Common myeloid progenitor, CD34-positive (primary cell): ENCODE measurements around the gene LPIN1.

ENCODE experiments used
- CTCF ChIA-PET: fragments of 350-600 bp; sonication (Branson Sonifier 250); formaldehyde crosslinking; loops from one replicate; lab custom pipeline; 2021; ENCODE audit warnings: antibody characterized with exemption; lab: Charles Lee
- POLR2A ChIA-PET: fragments of 350-600 bp; sonication (Branson Sonifier 250); formaldehyde crosslinking; loops from one replicate; lab custom pipeline; 2021; ENCODE audit warnings: antibody characterized with exemption; lab: Charles Lee
- DNase-seq, 3 donors: peaks; one replicate each; pipeline versions ENCODE4 v3.0.0 to v3.0.0-alpha.2; 2013
- H3K27ac ChIP-seq, 2 experiments: 1 replicate in 1 of 2; 2 replicates in 1 of 2; pipeline ENCODE4 v1.7.0; 2013; ENCODE audit warnings: inconsistent platforms in 2 of 2, low read length in 2 of 2, mild to moderate bottlenecking in 2 of 2, low read depth in 1 of 2, moderate library complexity in 1 of 2; ENCODE audit not compliant: severe bottlenecking in 2 of 2, insufficient read depth in 1 of 2, poor library complexity in 1 of 2
- H3K27me3 ChIP-seq, 5 experiments: replicated peaks in 2 of 5; 1 replicate in 3 of 5; 2 replicates in 2 of 5; pipeline versions ENCODE4 v1.6.1 to v1.7.0; 2013; ENCODE audit warnings: low read length in 4 of 5, mild to moderate bottlenecking in 2 of 5, moderate library complexity in 2 of 5, inconsistent platforms in 1 of 5; ENCODE audit not compliant: insufficient read depth in 5 of 5, control insufficient read depth in 4 of 5
- H3K36me3 ChIP-seq, 4 experiments: 1 replicate in 2 of 4; 2 replicates in 2 of 4; pipeline versions ENCODE4 v1.6.1 to v1.7.0; 2013; ENCODE audit warnings: low read length in 3 of 4, control low read depth in 1 of 4, mild to moderate bottlenecking in 1 of 4; ENCODE audit not compliant: control insufficient read depth in 4 of 4, insufficient read depth in 4 of 4
- H3K4me1 ChIP-seq, 4 experiments: 1 replicate in 3 of 4; 2 replicates in 1 of 4; pipeline versions ENCODE4 v1.6.1 to v1.7.1; 2013; ENCODE audit warnings: low read length in 3 of 4, mild to moderate bottlenecking in 3 of 4, control low read depth in 1 of 4, inconsistent platforms in 1 of 4, moderate library complexity in 1 of 4; ENCODE audit not compliant: control insufficient read depth in 4 of 4, insufficient read depth in 4 of 4; ENCODE audit errors: control extremely low read depth in 1 of 4
- H3K4me3 ChIP-seq, 7 experiments: 1 replicate in 4 of 7; 2 replicates in 3 of 7; pipeline versions ENCODE4 v1.5.1 to v1.7.0; 2013; ENCODE audit warnings: mild to moderate bottlenecking in 7 of 7, low read length in 6 of 7, moderate library complexity in 6 of 7, inconsistent platforms in 2 of 7, low read depth in 2 of 7, control low read depth in 1 of 7; ENCODE audit not compliant: insufficient read depth in 4 of 7, control insufficient read depth in 1 of 7; ENCODE audit errors: extremely low read depth in 1 of 7
- H3K9me3 ChIP-seq, 5 experiments: 1 replicate in 4 of 5; 2 replicates in 1 of 5; pipeline versions ENCODE4 v1.6.1 to v1.7.1; 2013; ENCODE audit warnings: low read length in 4 of 5, mild to moderate bottlenecking in 2 of 5, inconsistent platforms in 1 of 5, low read depth in 1 of 5, moderate library complexity in 1 of 5; ENCODE audit not compliant: control insufficient read depth in 4 of 5, insufficient read depth in 2 of 5; ENCODE audit errors: control extremely low read depth in 1 of 5
- WGBS: methylation state at CpG from one replicate; pipeline ENCODE4 v1.1.5; 2013; ENCODE audit not compliant: insufficient coverage; 5-methylcytosine and 5-hydroxymethylcytosine counted together

LPIN1 gene

DNA sequence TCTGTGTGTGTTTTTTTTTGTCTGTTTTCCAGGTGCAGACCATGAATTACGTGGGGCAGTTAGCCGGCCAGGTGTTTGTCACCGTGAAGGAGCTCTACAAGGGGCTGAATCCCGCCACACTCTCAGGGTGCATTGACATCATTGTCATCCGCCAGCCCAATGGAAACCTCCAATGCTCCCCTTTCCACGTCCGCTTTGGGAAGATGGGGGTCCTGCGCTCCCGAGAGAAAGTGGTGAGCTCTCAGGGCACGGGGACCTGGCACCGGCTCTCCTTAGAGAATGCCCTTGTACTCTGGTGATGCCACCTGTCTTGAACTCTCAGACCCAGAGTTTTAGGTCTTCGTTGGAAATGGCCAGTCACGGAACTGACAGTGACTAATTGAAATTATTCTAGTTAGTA is 19.1 kb downstream of the LPIN1 start:
- peaks cover 16 to 59% (median 29%) of the 10 kb centered on the region in 4 experiments for H3K36me3 ChIP-seq
- ChIA-PET POLR2A (interaction anchor here (5.2 kb wide), 1 partner anchor 12 kb away, joined by 27 read pairs; no protein-coding TSS in a partner anchor), CTCF (interaction anchor here (1.0 to 12.6 kb wide), 6 partner anchors 8 to 73 kb away, joined by 3 to 207 read pairs (median 15); partner anchors contain the start of gene LPIN1)
- DNase-seq: no peak
- WGBS: 100% methylated on average over 13 of the region's 13 CpGs
- no peak overlapping the region for H3K27ac ChIP-seq
- H3K4me3 ChIP-seq: no peak overlapping the region
- no peaks in the 10 kb centered on the region for H3K27me3 ChIP-seq
- H3K4me1 ChIP-seq: peaks cover 15 to 76% (median 48%) of the 10 kb centered on the region in 4 experiments
- H3K9me3 ChIP-seq: peaks cover 0 to 2% (median 0%) of the 10 kb centered on the region in 5 experiments

DNA sequence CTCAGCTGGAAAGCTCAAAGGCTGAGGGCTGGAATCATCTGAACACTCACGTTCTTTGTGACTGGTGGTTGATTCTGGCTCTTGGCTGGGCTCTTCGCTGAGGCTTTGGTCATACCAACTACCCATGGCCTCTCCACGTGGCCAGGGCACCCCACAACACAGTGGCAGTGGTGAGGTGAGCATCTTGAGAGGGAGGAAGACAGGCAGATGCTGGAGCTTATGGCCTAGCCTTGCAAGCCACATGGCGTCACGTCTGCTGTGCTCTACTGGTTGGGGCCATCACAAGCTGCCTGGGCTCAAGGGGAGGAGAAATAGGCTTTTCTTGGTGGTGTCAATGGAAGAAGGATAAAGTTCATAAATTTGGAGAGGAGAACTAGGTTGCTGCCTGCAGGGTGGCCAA is 19.6 kb downstream of the LPIN1 start:
- DNase-seq: no peak
- ChIA-PET CTCF (interaction anchor here (0.7 to 12.6 kb wide), 7 partner anchors 8 to 73 kb away, joined by 3 to 207 read pairs (median 6); partner anchors contain the start of gene LPIN1), POLR2A (interaction anchor here (5.2 kb wide), 1 partner anchor 12 kb away, joined by 27 read pairs; no protein-coding TSS in a partner anchor)
- WGBS: 100% methylated on average over 3 of the region's 5 CpGs
- peaks cover 17 to 64% (median 33%) of the 10 kb centered on the region in 4 experiments for H3K36me3 ChIP-seq
- peaks cover 19 to 77% (median 51%) of the 10 kb centered on the region in 4 experiments for H3K4me1 ChIP-seq
- H3K27ac ChIP-seq: no peak overlapping the region
- H3K9me3 ChIP-seq: peaks cover 0 to 2% (median 0%) of the 10 kb centered on the region in 5 experiments
- no peak overlapping the region for H3K4me3 ChIP-seq
- H3K27me3 ChIP-seq: no peaks in the 10 kb centered on the region

DNA sequence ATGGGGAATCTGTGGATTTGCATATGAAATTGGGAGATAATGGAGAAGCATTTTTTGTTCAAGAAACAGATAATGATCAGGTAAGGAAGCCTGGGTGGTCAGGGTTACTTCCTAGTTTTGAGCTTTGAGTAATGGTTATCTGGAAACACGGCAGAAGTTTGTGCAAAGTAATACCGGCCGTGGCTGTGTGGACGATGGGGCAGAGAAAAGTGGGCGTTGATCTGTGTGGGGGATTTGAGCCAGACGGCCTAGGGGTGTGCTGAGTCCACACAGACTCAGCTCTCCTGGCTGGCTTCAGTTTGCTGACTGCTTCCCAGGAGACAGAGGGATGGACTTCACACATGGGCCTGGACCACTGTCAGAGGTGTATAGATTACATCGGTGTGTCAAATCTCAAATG is 21.3 kb downstream of the LPIN1 start:
- CTCF ChIA-PET: interaction anchor here (0.8 to 12.6 kb wide), 7 partner anchors 9 to 80 kb away, joined by 3 to 207 read pairs (median 6); partner anchors contain the start of gene LPIN1
- H3K36me3 ChIP-seq: peaks cover 20 to 79% (median 44%) of the 10 kb centered on the region in 4 experiments
- WGBS: 3% methylated on average over 5 of the region's 7 CpGs
- peak; percentile 46 to 58 (median 52) for DNase-seq
- POLR2A ChIA-PET: interaction anchor here (0.6 to 5.2 kb wide), 4 partner anchors 10 to 1088 kb away, joined by 3 to 27 read pairs (median 6); no protein-coding TSS in a partner anchor
- H3K4me3 ChIP-seq: peak overlapping the region in 1 of 7 experiments; percentile 43
- peaks cover 0 to 2% (median 0%) of the 10 kb centered on the region in 5 experiments for H3K9me3 ChIP-seq
- H3K27ac ChIP-seq: no peak overlapping the region
- H3K4me1 ChIP-seq: peaks cover 15 to 65% (median 43%) of the 10 kb centered on the region in 4 experiments
- no peaks in the 10 kb centered on the region for H3K27me3 ChIP-seq

DNA sequence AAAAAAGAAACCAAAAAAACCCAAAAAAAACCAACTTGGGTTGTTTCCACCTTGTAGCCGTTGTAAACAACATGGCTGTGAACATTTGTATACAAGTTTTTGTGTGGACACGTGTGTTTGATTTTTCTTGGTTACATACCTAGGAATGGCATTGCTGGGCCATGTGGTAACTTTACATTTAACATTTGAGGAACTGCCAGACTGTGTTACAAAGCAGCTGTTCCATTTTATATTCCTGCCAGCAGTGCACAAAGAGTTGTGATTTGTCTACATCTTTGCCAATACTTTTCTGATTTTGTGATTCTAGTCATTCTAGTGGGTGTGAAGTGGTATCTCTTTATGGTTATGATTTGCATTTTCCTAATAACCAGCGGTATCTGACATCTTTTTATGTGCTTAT is 22.5 kb downstream of the LPIN1 start:
- Histone ChIP-seq H3K27ac (no peak overlapping the region), H3K36me3 (peaks cover 22 to 81% (median 49%) of the 10 kb centered on the region in 4 experiments), H3K9me3 (peaks cover 0 to 2% (median 0%) of the 10 kb centered on the region in 5 experiments), H3K27me3 (no peaks in the 10 kb centered on the region), H3K4me1 (peaks cover 14 to 62% (median 38%) of the 10 kb centered on the region in 4 experiments), H3K4me3 (no peak overlapping the region)
- CTCF ChIA-PET: interaction anchor here (3.0 to 12.6 kb wide), 2 partner anchors 15 to 21 kb away, joined by 12 to 207 read pairs; partner anchors contain the start of gene LPIN1
- peak in 2 of 3 donors; percentile 51 to 72 for DNase-seq
- WGBS: 78% methylated on average over 3 of the region's 3 CpGs
- POLR2A ChIA-PET: interaction anchor here (2.3 to 5.2 kb wide), 2 partner anchors 11 to 15 kb away, joined by 9 to 27 read pairs; no protein-coding TSS in a partner anchor

DNA sequence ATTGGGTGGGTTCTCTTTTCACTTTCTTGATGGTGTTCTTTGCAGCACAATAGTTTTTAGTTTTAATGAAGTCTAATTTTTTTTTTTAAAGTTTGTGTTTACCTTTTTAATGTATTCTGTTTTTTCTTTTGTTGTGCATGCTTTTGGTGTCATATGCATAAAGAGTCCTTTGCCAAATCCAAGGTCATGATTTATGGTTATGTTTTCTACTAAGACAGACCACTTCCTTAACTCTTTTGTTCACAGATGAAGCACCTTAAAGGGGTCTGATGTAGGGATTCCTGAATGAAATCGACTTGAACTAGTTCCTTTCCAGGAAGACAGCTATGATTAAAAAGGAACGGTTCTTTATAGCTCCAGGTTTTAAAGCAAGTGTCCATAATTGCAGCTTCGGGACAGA is 23.1 kb downstream of the LPIN1 start:
- Histone ChIP-seq H3K27me3 (no peaks in the 10 kb centered on the region), H3K36me3 (peaks cover 24 to 81% (median 51%) of the 10 kb centered on the region in 4 experiments), H3K9me3 (peaks cover 0 to 2% (median 0%) of the 10 kb centered on the region in 5 experiments), H3K27ac (peak overlapping the region in 1 of 2 experiments; percentile 45), H3K4me1 (peaks cover 14 to 64% (median 38%) of the 10 kb centered on the region in 4 experiments), H3K4me3 (peak overlapping the region in 2 of 7 experiments; percentile 22 to 51)
- 7% methylated on average over 3 of the region's 3 CpGs for WGBS
- ChIA-PET POLR2A (interaction anchor here (0.6 to 5.2 kb wide), 2 partner anchors 16 to 18 kb away, joined by 3 to 27 read pairs; no protein-coding TSS in a partner anchor), CTCF (interaction anchor here (1.3 to 12.6 kb wide), 4 partner anchors 10 to 75 kb away, joined by 7 to 207 read pairs (median 10); partner anchors contain the start of gene LPIN1)
- peak in 2 of 3 donors; percentile 61 to 75 for DNase-seq

DNA sequence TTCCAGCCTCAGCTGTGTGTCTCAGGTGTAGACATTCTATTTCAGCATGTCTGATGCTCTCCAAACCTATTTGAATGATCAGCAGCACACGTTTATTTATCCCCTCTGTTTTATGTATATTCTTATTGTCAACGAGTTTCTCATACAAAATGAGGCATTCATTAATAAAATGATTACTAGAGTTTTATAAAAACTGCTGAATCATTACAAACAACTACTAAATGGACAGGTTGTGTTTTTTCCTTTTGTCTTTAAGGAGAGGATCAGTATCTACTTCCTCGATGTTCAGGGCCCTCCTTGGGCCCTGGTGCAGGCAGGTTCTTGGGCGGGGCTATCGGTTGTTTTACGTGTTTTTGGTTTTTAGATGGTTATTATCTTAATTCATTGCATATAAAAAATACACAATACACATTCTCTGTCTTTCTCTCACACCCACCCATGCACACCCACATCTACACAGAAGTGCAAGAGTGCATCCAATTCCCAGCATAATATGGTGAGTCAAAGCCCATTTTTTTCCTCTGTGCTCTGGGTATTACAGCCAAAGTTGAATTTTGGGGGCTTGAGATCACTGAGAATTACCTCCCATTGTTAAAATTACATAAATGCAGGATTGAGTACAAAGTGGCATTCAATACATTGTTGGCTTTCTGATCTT is 24.2 kb downstream of the LPIN1 start:
- H3K4me1 ChIP-seq: peaks cover 14 to 73% (median 43%) of the 10 kb centered on the region in 4 experiments
- H3K4me3 ChIP-seq: no peak overlapping the region
- no peak overlapping the region for H3K27ac ChIP-seq
- CTCF ChIA-PET: interaction anchor here (1.3 to 12.6 kb wide), 4 partner anchors 9 to 78 kb away, joined by 7 to 207 read pairs (median 8); partner anchors contain the start of gene LPIN1
- H3K27me3 ChIP-seq: no peaks in the 10 kb centered on the region
- H3K36me3 ChIP-seq: peaks cover 17 to 78% (median 52%) of the 10 kb centered on the region in 4 experiments
- H3K9me3 ChIP-seq: peaks cover 0 to 2% (median 0%) of the 10 kb centered on the region in 5 experiments
- no peak for DNase-seq
- no CpG with 5 or more reads among the region's 6 CpGs for WGBS
- POLR2A ChIA-PET: no interaction called here
